Lower lobe of right lung (tissue), 2 donors: ENCODE results near the gene SRC. TPM values are rescaled to one million over a fixed set of nuclear protein-coding genes. Genes with fewer than 3 reads are reported as not detected.
"Not testable (repeated sequence)": the region's sequence is repeated elsewhere in the genome, so short reads cannot be mapped to it uniquely, and the experiment has no call there.

Source experiments
- ATAC-seq, 2 donors: fragments of 200-7000 bp; cut with Tn5 transposase; one replicate each; pipeline ENCODE4 v1.9.1; 2020 to 2022; ENCODE audit warnings: mild to moderate bottlenecking in 2 of 2, moderate library complexity in 2 of 2
- DNase-seq: peaks from one replicate; pipeline ENCODE4 v3.0.0-alpha.2; 2020
- H3K27ac ChIP-seq: fragments of 200-600 bp; one replicate; pipeline ENCODE4 v1.8.0; 2022
- H3K27me3 ChIP-seq: fragments of 200-600 bp; one replicate; pipeline ENCODE4 v1.8.0; 2022; ENCODE audit warnings: low read depth
- H3K36me3 ChIP-seq: fragments of 200-600 bp; one replicate; pipeline ENCODE4 v1.8.0; 2022; ENCODE audit warnings: mild to moderate bottlenecking
- H3K4me1 ChIP-seq: fragments of 200-600 bp; one replicate; pipeline ENCODE4 v1.8.0; 2022
- H3K4me3 ChIP-seq: fragments of 200-600 bp; one replicate; pipeline ENCODE4 v1.8.0; 2022; ENCODE audit warnings: mild to moderate bottlenecking
- H3K9me3 ChIP-seq: fragments of 200-600 bp; one replicate; pipeline ENCODE4 v1.8.0; 2022
- intact Hi-C: fragments of 100-400 bp; cut with DNase I; formaldehyde crosslinking; loops from one replicate; pipeline ENCODE4 v1.11.0; 2022
- total RNA-seq: library from RNA; stranded (reverse); fragmentation: NEBNext Ultra II Directional; extraction: Animal tissue kit (Norgen Biotek cat#: 25700); gene quantifications from one replicate; pipeline ENCODE4 v1.2.1, GENCODE V29; 2021
- TF ChIP-seq, protein P1 (sequence below): fragments of 200-600 bp; IDR thresholded peaks from one replicate; pipeline ENCODE4 v1.8.0; 2022; ENCODE audit warnings: antibody characterized with exemption, mild to moderate bottlenecking
- donor health status: DM: no; HTN: yes; CAD: no; lungs with severe emphysema.

The SRC gene
- total RNA-seq, 1 donor from 2014 or later, result 72.7 TPM

DNA sequence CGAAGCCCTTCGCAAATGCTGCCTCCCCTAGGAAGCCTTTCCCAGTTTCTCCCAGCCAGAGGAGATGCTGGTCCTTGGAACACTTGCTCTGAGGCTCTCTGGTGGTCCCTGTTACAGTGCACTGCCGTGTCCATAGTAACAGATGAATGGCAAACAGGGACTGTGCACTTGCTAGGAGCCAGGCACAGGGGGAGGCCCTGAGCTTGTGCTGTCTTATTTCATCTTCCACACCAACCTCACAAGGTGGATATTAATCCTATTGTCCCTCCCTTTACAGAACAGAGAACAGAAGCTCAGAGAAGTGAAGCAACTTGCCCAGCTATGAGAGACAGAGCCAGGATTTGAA is 19.0 kb downstream of the SRC start:
- intact Hi-C loops, result no loop called here
- no peak overlapping the region for H3K27ac ChIP-seq
- peaks cover 14% of the 10 kb centered on the region for H3K4me1 ChIP-seq
- ATAC-seq, result no peak
- no peaks in the 10 kb centered on the region for H3K27me3 ChIP-seq
- TF ChIP-seq, protein P1, sequence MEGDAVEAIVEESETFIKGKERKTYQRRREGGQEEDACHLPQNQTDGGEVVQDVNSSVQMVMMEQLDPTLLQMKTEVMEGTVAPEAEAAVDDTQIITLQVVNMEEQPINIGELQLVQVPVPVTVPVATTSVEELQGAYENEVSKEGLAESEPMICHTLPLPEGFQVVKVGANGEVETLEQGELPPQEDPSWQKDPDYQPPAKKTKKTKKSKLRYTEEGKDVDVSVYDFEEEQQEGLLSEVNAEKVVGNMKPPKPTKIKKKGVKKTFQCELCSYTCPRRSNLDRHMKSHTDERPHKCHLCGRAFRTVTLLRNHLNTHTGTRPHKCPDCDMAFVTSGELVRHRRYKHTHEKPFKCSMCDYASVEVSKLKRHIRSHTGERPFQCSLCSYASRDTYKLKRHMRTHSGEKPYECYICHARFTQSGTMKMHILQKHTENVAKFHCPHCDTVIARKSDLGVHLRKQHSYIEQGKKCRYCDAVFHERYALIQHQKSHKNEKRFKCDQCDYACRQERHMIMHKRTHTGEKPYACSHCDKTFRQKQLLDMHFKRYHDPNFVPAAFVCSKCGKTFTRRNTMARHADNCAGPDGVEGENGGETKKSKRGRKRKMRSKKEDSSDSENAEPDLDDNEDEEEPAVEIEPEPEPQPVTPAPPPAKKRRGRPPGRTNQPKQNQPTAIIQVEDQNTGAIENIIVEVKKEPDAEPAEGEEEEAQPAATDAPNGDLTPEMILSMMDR, result no peak
- H3K9me3 ChIP-seq, result no peaks in the 10 kb centered on the region
- no peak overlapping the region for H3K4me3 ChIP-seq
- peaks cover 19% of the 10 kb centered on the region for H3K36me3 ChIP-seq
- DNase-seq, result no peak

DNA sequence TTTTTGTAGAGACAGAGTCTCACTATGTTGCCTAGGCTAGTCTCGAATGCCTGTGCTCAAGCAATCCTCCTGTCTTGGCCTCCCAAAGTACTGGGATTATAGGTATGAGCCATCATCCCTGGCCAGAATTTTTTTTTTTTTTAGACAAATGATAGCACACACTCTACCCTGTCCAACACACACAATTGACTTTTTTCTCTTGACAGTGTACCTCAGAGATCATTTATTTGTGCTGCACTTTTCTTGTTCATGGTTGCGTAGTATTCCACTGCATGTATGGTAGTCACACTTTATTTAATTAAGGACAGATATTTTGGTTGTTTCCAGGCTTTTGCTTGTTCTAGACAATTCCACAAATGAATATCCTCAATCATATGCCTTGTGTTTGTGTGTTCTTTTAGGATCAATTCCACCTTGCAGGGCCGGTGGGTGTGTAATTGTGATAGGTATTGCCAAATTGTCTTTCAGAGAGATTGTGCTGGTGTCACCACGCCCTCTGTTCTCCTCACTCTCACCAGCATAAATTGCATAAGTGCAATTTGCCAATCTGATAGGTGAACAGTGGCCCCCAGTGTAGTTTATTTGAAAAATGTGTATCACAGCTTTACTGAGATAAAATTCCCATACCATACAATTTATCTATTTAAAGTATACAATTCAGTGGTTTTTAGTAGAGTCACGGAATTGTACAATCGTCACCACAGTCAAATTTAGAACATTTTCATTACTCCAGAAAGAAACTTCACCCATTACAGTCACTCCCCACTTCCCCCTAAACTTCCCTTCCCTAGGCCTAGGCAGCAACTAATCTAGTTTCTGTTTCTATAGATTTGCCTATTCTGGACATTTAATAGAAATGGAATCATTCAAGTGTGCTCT is 20.1 kb downstream of the SRC start:
- TF ChIP-seq, protein P1, result no peak
- H3K4me1 ChIP-seq, result peaks cover 14% of the 10 kb centered on the region
- H3K27me3 ChIP-seq, result no peaks in the 10 kb centered on the region
- intact Hi-C loops, result no loop called here
- no peaks in the 10 kb centered on the region for H3K9me3 ChIP-seq
- H3K27ac ChIP-seq, result no peak overlapping the region
- DNase-seq, result no peak
- no peak overlapping the region for H3K4me3 ChIP-seq
- peak; percentile 60 to 67 for ATAC-seq
- H3K36me3 ChIP-seq, result peaks cover 19% of the 10 kb centered on the region

DNA sequence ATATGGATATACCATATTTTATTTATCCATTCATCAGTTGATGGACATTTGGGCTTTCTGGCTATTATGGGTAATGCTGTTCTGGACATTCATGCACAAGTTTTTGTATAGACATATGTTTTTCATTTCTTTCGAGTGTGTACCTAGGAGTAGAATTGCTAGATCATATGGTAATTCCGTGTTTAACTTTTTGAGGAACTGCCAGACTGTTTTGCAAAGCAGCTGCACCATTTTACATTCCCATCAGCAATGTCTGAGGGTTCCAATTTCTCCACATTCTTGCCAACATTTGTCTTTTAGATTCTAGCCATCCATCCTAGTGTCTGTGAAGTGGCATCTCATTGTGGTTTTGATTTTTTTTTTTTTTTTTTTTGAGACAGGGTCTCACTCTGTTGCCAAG is 20.8 kb downstream of the SRC start:
- H3K27ac ChIP-seq, result no peak overlapping the region
- no peak for ATAC-seq
- peaks cover 19% of the 10 kb centered on the region for H3K36me3 ChIP-seq
- peaks cover 14% of the 10 kb centered on the region for H3K4me1 ChIP-seq
- H3K9me3 ChIP-seq, result no peaks in the 10 kb centered on the region
- DNase-seq, result no peak
- H3K4me3 ChIP-seq, result no peak overlapping the region
- TF ChIP-seq, protein P1, result no peak
- H3K27me3 ChIP-seq, result no peaks in the 10 kb centered on the region
- intact Hi-C loops, result no loop called here

DNA sequence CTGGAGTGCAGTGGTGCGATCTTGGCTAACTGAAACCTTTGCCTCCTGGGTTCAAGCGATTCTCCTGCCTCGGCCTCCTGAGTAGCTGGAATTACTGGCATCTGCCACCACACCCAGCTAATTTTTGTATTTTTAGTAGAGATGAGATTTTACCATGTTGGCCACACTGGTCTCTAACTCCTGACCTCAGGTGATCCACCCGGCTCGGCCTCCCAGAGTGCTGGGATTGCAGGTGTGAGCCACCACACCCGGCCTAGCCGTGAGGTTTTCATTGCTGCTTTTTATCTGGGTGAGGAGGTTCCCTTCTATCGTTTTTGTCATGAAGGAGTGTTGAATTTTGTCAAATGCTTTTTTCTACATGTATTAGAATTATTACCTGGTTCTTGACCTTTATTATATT is 23.9 kb downstream of the SRC start:
- peaks cover 14% of the 10 kb centered on the region for H3K4me1 ChIP-seq
- DNase-seq (no peak), ATAC-seq (no peak)
- no peaks in the 10 kb centered on the region for H3K9me3 ChIP-seq
- no peaks in the 10 kb centered on the region for H3K27me3 ChIP-seq
- H3K36me3 ChIP-seq, result peaks cover 19% of the 10 kb centered on the region
- intact Hi-C loops, result no loop called here
- TF ChIP-seq, protein P1, result no peak
- no peak overlapping the region for H3K27ac ChIP-seq
- no peak overlapping the region for H3K4me3 ChIP-seq

DNA sequence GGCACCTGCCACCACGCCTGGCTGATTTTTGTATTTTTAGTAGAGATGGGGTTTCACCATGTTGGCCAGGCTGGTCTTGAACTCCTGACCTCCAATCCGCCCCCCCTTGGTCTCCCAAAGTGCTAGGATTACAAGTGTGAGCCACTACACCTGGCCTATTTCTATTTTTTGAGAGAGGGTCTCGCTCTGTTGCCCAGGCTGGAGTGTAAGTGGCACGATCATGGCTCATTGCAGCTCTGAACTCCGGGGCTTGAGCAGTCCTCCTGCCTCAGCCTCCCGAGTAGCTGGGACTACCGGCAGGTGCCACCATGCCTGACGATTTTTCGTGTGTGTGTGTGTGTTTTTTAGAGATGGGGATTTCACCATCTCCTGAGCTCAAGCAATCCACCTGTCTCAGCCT is 25.9 kb downstream of the SRC start:
- H3K9me3 ChIP-seq, H3K4me1 ChIP-seq, intact Hi-C loops, ATAC-seq, DNase-seq, H3K4me3 ChIP-seq, H3K27me3 ChIP-seq, H3K27ac ChIP-seq: not testable (repeated sequence)
- peaks cover 10% of the 10 kb centered on the region for H3K36me3 ChIP-seq

DNA sequence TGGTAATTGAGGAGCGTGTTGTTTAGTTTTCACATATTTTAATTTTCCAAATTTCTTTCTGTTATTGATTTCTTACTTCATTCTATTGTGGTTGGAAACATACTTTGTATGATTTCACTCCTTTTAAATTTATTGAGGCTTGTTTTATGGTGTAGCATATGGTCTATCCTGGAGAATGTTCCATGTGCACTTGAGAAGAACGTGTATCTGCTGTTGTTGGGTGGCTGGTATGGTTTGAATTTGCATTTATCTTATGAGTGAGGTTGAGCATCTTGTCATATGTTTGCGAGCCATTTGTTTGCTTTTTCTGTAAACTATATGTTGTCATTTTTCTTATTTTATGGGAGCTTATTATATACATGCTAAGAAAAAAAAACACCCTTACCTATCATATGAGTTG is 26.5 kb downstream of the SRC start:
- Histone ChIP-seq H3K27ac (no peak overlapping the region), H3K4me3 (no peak overlapping the region), H3K27me3 (no peaks in the 10 kb centered on the region), H3K36me3 (peaks cover 13% of the 10 kb centered on the region), H3K9me3 (no peaks in the 10 kb centered on the region), H3K4me1 (no peaks in the 10 kb centered on the region)
- TF ChIP-seq, protein P1, result no peak
- intact Hi-C loops, result no loop called here
- ATAC-seq (no peak), DNase-seq (no peak)
